ENCODE data around the gene GNAT2.

DNA sequence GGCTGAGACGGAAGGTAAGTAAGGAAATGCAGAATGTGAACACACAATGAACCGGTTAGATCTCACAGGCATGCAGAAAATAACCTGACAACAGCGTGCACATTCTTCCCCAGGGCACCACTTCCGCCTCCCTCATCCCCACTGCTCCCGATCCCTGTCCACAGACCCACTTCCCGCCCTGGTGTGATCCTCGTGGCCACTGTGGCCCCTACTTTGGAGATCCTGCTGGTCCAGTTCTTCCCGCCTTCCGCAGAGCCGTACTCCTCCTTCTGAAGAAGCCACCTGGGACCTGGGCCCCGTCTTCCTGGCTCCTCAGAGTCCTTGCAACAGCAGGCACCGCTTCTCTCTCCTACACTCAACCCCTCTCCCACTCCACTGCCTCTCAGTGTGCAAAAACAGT is 35.1 kb upstream of the GNAT2 start:
- TF ChIP-seq, protein P1, sequence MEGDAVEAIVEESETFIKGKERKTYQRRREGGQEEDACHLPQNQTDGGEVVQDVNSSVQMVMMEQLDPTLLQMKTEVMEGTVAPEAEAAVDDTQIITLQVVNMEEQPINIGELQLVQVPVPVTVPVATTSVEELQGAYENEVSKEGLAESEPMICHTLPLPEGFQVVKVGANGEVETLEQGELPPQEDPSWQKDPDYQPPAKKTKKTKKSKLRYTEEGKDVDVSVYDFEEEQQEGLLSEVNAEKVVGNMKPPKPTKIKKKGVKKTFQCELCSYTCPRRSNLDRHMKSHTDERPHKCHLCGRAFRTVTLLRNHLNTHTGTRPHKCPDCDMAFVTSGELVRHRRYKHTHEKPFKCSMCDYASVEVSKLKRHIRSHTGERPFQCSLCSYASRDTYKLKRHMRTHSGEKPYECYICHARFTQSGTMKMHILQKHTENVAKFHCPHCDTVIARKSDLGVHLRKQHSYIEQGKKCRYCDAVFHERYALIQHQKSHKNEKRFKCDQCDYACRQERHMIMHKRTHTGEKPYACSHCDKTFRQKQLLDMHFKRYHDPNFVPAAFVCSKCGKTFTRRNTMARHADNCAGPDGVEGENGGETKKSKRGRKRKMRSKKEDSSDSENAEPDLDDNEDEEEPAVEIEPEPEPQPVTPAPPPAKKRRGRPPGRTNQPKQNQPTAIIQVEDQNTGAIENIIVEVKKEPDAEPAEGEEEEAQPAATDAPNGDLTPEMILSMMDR (IDR thresholded peaks at IDR 0.05), result no peak
- TF ChIP-seq EZH2phosphoT487 (IDR thresholded peaks at IDR 0.05), result no peak

All from neural progenitor cell (in vitro differentiated cells).